GM12874 (cell line): Measurements from ENCODE around the gene CDH11.

Source experiments
- TF ChIP-seq, protein P1 (sequence below): IDR thresholded peaks from 2 replicates; pipeline ENCODE4 v1.5.1; 2011; ENCODE audit warnings: low read depth, mild to moderate bottlenecking, control low read depth, low read length, moderate library complexity; ENCODE audit not compliant: insufficient read depth

Gene CDH11

DNA sequence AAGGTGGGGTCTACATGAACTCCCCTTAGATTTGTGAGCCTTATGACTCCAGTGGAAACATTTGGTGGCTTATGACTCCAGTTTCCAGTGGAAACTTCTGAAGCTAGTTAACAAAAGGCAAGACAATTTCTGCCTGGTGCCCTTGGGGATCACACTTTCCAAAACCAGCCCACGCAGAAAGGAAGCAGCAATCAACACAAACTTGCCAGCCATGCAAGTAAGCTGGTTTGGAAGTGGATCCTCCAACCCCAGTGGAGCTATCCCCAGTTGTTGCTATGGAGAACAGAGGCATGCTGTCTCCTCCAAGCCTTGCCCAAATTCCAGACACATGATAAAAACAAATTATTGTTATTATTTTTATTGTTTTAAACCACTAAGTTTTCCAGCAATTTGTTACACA lies 130.9 kb downstream of the CDH11 start:
- TF ChIP-seq, protein P1, sequence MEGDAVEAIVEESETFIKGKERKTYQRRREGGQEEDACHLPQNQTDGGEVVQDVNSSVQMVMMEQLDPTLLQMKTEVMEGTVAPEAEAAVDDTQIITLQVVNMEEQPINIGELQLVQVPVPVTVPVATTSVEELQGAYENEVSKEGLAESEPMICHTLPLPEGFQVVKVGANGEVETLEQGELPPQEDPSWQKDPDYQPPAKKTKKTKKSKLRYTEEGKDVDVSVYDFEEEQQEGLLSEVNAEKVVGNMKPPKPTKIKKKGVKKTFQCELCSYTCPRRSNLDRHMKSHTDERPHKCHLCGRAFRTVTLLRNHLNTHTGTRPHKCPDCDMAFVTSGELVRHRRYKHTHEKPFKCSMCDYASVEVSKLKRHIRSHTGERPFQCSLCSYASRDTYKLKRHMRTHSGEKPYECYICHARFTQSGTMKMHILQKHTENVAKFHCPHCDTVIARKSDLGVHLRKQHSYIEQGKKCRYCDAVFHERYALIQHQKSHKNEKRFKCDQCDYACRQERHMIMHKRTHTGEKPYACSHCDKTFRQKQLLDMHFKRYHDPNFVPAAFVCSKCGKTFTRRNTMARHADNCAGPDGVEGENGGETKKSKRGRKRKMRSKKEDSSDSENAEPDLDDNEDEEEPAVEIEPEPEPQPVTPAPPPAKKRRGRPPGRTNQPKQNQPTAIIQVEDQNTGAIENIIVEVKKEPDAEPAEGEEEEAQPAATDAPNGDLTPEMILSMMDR: no peak

- TF ChIP-seq, protein P1: no peak
Measured at GRCh38 chr16:64990101-64990500, 131.8 kb downstream of the CDH11 start.

- TF ChIP-seq, protein P1: no peak
Measured at GRCh38 chr16:64989050-64989449, 132.8 kb downstream of the CDH11 start.

- TF ChIP-seq, protein P1: 0 out of 2 replicates have a peak, but pooled peaks have one; percentile 30
Measured at GRCh38 chr16:64983963-64984362, 137.9 kb downstream of the CDH11 start.

- TF ChIP-seq, protein P1: no peak
Measured at GRCh38 chr16:64983231-64983630, 138.6 kb downstream of the CDH11 start.

DNA sequence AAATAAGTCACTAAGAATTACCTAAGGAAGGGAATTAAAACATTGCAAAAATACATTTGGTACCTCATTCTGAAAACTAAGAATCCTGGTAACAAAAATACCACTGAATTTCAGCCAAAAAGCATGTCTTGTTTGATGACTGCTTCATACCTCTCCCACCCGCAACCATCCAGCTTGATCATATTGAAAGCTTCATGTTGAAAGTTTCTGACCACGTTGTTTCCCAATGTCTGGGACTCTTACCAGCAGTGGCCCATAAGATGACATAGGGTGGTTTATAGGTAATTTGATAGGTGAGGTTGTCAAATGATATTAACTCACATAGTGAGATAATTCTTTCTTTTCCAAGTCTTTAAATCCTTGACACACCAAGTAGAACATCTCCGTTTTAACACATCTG lies 139.3 kb downstream of the CDH11 start:
- TF ChIP-seq, protein P1: no peak

GRCh38 chr16:64981568-64982281 lies 140.1 kb downstream of the CDH11 start:
- TF ChIP-seq, protein P1: no peak
